ENCODE results near the gene MZF1.
A peak's percentile ranks its signal among the peaks of the same experiment; 100 is the strongest.
"Not testable (repeated sequence)": the region's sequence is repeated elsewhere in the genome, so short reads cannot be mapped to it uniquely, and the experiment has no call there.

Gene MZF1

DNA sequence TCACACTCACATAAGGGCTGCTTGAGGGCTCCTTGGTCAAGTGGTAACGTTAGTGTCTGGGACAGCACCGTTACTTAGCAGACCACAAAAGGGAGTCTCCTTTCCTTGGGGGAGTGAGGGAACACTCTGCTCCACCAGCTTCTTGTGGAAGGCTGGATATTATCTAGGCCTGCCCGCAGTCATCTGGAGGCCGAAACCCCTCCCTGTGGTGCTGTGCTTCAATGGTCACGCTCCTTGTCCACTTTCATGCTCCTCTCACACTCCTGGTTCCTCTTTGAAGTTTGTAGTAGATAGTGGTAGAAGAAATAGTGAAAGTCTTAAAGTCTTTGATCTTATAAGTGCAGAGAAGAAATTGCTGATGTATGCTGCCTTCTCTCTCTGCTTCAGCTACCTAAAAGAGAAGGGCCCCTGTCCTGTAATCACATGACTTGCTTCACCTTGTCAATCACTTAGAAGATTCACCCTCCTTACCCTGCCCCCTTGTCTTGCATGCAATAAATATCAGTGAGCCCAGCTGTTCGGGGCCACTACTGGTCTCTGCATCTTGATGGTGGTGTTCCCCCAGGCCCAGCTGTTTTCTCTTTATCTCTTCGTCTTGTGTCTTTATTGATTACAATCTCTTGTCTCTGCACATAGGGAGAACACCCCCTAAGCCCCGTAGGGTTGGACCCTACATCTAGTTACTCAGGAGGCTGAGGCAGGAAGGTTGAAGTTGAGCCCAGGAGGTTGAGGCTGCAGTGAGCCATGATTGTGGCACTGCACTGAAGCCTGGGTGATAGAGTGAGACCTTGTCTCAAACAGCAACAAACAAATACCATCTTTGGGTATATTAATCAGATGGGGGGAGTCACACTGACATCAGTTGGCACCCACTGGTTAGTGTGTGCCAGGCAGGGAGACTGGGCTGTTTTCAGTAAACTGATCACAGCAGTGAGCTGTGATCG lies 11.6 kb upstream of the MZF1 start:
- ChIA-PET CTCF (no interaction called here), POLR2A (interaction anchor here (1.0 kb wide), 1 partner anchor 65 kb away, joined by 4 read pairs; the partner anchor contains the start of gene ZBTB45)
- no peak for TF ChIP-seq L3MBTL2 (conservative IDR thresholded peaks at IDR 0.05)
- TF ChIP-seq ARNT (IDR thresholded peaks at IDR 0.05), result no peak
- no peak for TF ChIP-seq SP1 (IDR thresholded peaks at IDR 0.05)
- TF ChIP-seq HDGF (IDR thresholded peaks at IDR 0.05; ENCODE audit: borderline replicate concordance), result no peak
- no peak for TF ChIP-seq FOXM1 (IDR thresholded peaks at IDR 0.05; ENCODE audit: borderline replicate concordance)
- no peak for TF ChIP-seq FOXK2 (IDR thresholded peaks at IDR 0.05)
- no peak for TF ChIP-seq NFRKB (IDR thresholded peaks at IDR 0.05)
- no peak for DNase-seq (ENCODE audit: extremely low spot score)

DNA sequence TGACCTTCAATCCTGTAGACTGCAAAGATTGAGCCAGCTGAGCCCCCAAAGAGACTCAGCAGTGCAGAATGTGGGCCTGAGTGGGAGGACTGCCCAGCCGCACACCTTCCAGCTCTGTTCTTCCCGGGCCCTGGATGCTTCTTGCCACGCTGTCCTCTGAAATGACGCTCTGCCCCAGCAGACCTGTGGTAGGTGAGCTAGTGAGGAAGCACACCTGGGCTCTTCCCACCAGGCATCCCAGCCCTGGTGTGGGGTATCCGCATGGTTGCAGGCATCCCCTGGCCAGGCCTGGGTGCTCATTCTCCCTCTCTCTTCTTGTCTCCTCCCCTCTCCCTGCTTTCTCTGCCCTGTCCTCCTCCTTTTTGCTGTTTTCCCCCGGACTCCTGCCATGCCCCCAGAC lies 9.8 kb upstream of the MZF1 start:
- TF ChIP-seq SP1 (IDR thresholded peaks at IDR 0.05), result no peak
- no peak for TF ChIP-seq NFRKB (IDR thresholded peaks at IDR 0.05)
- TF ChIP-seq FOXM1 (IDR thresholded peaks at IDR 0.05; ENCODE audit: borderline replicate concordance), result no peak
- no peak for TF ChIP-seq ZNF384 (IDR thresholded peaks at IDR 0.05)
- no peak for TF ChIP-seq FOXK2 (IDR thresholded peaks at IDR 0.05)
- no peak for TF ChIP-seq ARNT (IDR thresholded peaks at IDR 0.05)
- no peak for TF ChIP-seq LEF1 (IDR thresholded peaks at IDR 0.05; ENCODE audit: borderline replicate concordance)
- TF ChIP-seq CTBP1 (IDR thresholded peaks at IDR 0.05; ENCODE audit: borderline replicate concordance), result no peak
- no peak for TF ChIP-seq BHLHE40 (IDR thresholded peaks at IDR 0.05; ENCODE audit: borderline replicate concordance)
- TF ChIP-seq L3MBTL2 (conservative IDR thresholded peaks at IDR 0.05), result no peak
- no peak for TF ChIP-seq HDGF (IDR thresholded peaks at IDR 0.05; ENCODE audit: borderline replicate concordance)
- TF ChIP-seq ELF4 (IDR thresholded peaks at IDR 0.05), result no peak
- TF ChIP-seq TARDBP (IDR thresholded peaks at IDR 0.05), result no peak
- no peak for TF ChIP-seq SUZ12 (IDR thresholded peaks at IDR 0.05)
- TF ChIP-seq, protein P1, sequence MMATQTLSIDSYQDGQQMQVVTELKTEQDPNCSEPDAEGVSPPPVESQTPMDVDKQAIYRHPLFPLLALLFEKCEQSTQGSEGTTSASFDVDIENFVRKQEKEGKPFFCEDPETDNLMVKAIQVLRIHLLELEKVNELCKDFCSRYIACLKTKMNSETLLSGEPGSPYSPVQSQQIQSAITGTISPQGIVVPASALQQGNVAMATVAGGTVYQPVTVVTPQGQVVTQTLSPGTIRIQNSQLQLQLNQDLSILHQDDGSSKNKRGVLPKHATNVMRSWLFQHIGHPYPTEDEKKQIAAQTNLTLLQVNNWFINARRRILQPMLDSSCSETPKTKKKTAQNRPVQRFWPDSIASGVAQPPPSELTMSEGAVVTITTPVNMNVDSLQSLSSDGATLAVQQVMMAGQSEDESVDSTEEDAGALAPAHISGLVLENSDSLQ (IDR thresholded peaks at IDR 0.05), result no peak
- ChIA-PET POLR2A (no interaction called here), CTCF (interaction anchor here (0.6 kb wide), 1 partner anchor 28 kb away, joined by 3 read pairs; the partner anchor contains the start of gene CHMP2A)
- DNase-seq (ENCODE audit: extremely low spot score), result no peak

DNA sequence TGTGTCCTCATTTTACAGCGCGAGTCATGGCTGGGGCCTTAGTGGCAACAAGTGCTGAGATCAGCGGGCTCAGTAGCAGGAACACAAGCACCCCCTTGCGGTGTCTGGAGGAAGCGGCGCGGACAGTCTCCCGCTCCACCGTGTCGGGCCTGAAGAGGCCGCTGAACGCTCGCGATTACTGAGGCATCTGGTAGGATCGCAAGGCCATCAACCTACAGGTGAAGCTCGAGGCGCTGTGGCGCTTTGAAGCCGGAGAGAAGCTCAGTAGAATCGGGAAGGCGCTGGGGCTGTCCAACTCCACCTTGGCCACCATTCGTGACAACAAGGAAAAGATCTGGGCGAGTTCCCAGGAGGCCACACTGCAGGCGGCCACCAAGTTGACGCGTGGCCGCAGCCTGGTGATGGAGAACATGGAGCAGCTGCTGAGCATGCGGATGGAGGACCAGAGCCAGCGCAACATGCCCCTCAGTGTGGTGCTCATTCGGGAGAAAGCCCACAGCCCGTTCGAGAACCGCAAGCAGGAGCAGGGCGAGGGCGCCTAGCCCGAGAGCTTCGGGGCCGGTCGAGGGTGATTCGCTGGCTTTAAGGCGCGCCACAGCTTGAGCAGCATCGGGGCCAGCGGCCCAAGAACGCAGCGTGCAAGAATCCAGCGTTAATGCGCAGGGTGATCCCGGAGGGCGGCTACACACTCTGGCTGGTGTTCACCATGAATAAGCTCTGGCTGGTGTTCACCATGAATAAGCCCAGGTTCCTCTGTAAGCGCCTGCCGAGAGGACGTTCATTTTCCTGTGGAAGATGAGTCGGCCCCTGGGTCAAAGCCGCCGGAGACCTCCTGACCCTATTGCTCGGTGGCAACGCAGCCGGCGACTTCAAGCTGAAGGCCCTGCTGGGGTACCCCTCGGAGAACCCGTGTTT lies 8.3 kb upstream of the MZF1 start:
- ChIA-PET CTCF (interaction anchor here (1.0 to 1.9 kb wide), 2 partner anchors 60 to 62 kb away, joined by 3 to 8 read pairs; partner anchors contain the start of gene ZBTB45), POLR2A (interaction anchor here (0.6 to 2.2 kb wide), 6 partner anchors 23 to 194 kb away, joined by 3 to 21 read pairs (median 10); partner anchors contain the start of genes CHMP2A, TRIM28, UBE2M and ZBTB45)
- peak; percentile 85 for DNase-seq (ENCODE audit: extremely low spot score)
- TF ChIP-seq CTBP1 (IDR thresholded peaks at IDR 0.05; ENCODE audit: borderline replicate concordance) (no peak), SUZ12 (IDR thresholded peaks at IDR 0.05) (no peak), L3MBTL2 (conservative IDR thresholded peaks at IDR 0.05) (peak; percentile 63)

DNA sequence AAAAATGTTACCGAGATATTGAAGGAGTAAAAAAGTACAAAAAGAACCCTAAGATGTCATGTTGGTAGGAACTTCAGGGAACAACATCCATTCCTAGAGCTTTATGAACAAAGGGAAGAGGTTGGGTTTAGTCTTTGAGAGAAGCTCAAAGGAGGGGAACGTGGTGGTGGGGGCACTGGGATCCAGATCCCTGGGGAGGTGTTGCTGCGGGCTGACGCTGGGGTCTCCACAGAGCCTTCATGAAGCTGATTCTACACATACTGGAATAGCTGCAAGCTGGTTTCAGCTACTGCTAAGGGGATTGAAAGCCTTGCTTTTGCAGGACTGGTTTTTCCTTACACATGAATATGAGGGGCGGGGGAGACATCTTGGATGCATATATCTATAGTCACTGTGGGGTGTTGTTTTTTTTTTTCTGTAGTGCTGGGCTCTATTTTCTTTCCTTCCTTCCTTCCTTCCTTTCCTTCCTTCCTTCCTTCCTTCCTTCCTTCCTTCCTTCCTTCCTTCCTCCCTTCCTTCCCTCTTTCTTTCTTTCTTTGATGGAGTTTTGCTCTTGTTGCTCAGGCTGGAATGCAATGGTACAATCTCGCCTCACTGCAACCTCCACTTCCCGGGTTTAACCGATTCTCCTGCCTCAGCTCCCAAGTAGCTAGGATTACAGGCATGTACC lies 6.5 kb upstream of the MZF1 start:
- ChIA-PET POLR2A (interaction anchor here (1.5 to 2.2 kb wide), 3 partner anchors 24 to 60 kb away, joined by 6 to 21 read pairs (median 9); partner anchors contain the start of genes CHMP2A and ZBTB45), CTCF (interaction anchor here (1.8 kb wide), 1 partner anchor 24 kb away, joined by 4 read pairs; the partner anchor contains the start of gene CHMP2A)
- no peak for TF ChIP-seq NFRKB (IDR thresholded peaks at IDR 0.05)
- no peak for TF ChIP-seq TARDBP (IDR thresholded peaks at IDR 0.05)
- no peak for TF ChIP-seq ZNF384 (IDR thresholded peaks at IDR 0.05)
- no peak for TF ChIP-seq FOXM1 (IDR thresholded peaks at IDR 0.05; ENCODE audit: borderline replicate concordance)
- no peak for TF ChIP-seq LEF1 (IDR thresholded peaks at IDR 0.05; ENCODE audit: borderline replicate concordance)
- no peak for TF ChIP-seq L3MBTL2 (conservative IDR thresholded peaks at IDR 0.05)
- no peak for TF ChIP-seq ELF4 (IDR thresholded peaks at IDR 0.05)
- no peak for TF ChIP-seq FOXA1 (IDR thresholded peaks at IDR 0.05)
- no peak for TF ChIP-seq HDGF (IDR thresholded peaks at IDR 0.05; ENCODE audit: borderline replicate concordance)
- TF ChIP-seq SUZ12 (IDR thresholded peaks at IDR 0.05), result no peak
- no peak for TF ChIP-seq SP1 (IDR thresholded peaks at IDR 0.05)
- no peak for TF ChIP-seq ARNT (IDR thresholded peaks at IDR 0.05)
- TF ChIP-seq FOXK2 (IDR thresholded peaks at IDR 0.05), result no peak
- no peak for TF ChIP-seq BHLHE40 (IDR thresholded peaks at IDR 0.05; ENCODE audit: borderline replicate concordance)
- TF ChIP-seq, protein P1 (IDR thresholded peaks at IDR 0.05), result no peak
- no peak for DNase-seq (ENCODE audit: extremely low spot score)

DNA sequence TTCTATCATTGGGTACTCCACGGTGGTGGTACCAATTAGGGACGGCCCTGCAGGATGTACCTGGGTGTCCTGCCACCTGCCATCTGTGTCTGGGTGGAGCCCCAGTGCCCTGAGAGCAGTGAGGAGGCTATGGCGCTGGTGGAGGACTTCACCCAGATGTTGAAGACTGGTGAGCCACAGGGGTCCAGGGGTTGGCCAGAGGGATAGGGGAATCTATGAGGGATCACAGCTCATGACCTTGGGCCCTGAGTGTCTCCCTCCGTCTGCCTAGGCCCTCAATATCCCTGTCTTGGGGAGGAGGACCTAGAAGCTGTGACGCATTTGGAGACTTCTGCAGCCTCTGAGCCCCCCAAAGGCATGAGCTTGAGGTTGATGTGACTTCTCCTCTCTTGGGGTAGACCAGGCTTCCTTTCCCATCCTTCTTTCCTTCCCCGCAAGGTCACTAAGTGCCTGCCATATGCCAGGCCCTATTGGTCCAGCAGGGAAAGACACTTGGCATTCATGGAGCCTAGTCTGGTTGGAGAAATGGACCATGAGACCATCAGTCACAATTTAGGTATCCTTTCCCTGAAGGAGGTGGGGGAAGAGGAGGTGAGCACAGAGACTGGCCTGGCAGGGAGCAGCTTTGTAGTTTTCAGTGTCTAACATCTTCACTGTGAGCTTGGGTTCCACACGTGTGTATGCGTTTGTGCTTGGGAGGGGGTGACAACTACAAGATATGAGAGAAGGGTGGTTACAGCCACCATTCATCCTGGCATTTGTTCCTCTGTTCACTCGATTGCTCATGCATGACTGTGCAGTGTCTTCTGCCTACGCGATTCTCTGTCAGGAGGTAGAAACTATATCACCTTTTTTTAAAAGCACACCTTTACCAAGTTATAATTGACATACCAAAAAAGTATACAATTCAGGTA lies 5.1 kb upstream of the MZF1 start:
- ChIA-PET POLR2A (interaction anchor here (1.1 to 1.5 kb wide), 3 partner anchors 24 to 58 kb away, joined by 3 to 6 read pairs (median 3); partner anchors contain the start of genes CHMP2A, TRIM28 and ZBTB45), CTCF (no interaction called here)
- DNase-seq (ENCODE audit: extremely low spot score), result no peak
- TF ChIP-seq, protein P1 (IDR thresholded peaks at IDR 0.05), result no peak
- no peak for TF ChIP-seq ZNF384 (IDR thresholded peaks at IDR 0.05)
- TF ChIP-seq ARNT (IDR thresholded peaks at IDR 0.05), result no peak
- TF ChIP-seq FOXK2 (IDR thresholded peaks at IDR 0.05), result no peak

DNA sequence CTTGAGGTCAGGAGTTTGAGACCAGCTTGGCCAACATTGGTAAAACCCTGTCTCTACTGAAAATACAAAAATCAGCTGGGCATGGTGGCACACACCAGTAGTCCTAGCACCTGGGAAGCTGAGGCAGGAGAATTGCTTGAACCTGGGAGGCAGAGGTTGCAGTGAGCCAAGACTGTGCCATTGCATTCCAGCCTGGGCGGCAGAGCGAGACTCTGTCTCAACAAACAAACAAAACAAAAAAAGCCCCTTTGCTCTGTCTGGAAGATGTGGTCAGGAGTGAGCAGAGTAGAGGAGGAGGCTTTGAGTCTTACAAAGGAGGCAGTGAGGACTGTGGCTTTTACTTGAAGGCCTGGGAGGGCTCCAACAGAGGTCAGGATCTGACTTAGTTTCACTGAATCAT lies 4.4 kb upstream of the MZF1 start:
- DNase-seq (ENCODE audit: extremely low spot score); CTCF ChIA-PET: not testable (repeated sequence)
- POLR2A ChIA-PET, result interaction anchor here (1.1 to 3.3 kb wide), 3 partner anchors 22 to 34 kb away, joined by 3 to 20 read pairs (median 3); partner anchors contain the start of genes CHMP2A and TRIM28
